Prostate gland (tissue), 2 donors: ENCODE data around the gene ADGRE1. TPM values are rescaled to one million over a fixed set of nuclear protein-coding genes. Genes with fewer than 3 reads are reported as not detected.

Experiments used
- DNase-seq: peaks from one replicate; pipeline ENCODE4 v3.0.0-alpha.2; 2019; ENCODE audit warnings: low spot score
- H3K27ac ChIP-seq, 2 donors: fragments of 200-600 bp; sonication (generic); 2 replicates each; pipeline ENCODE4 v1.5.1; 2017 to 2019
- H3K27me3 ChIP-seq: fragments of 200-600 bp; sonication (generic); replicated peaks from 2 replicates; pipeline ENCODE4 v1.5.1; 2019; ENCODE audit not compliant: insufficient read depth
- H3K36me3 ChIP-seq, 2 donors: fragments of 200-600 bp; sonication (generic); 1 replicate in 1 of 2; 2 replicates in 1 of 2; pipeline versions ENCODE4 v1.5.1 to v1.8.1; 2017 to 2019
- H3K4me1 ChIP-seq: fragments of 200-600 bp; sonication (generic); replicated peaks from 2 replicates; pipeline ENCODE4 v1.5.1; 2019
- H3K4me3 ChIP-seq, 2 donors: fragments of 200-600 bp; sonication (generic); 2 replicates each; pipeline ENCODE4 v1.5.1; 2017 to 2019
- H3K9me3 ChIP-seq: fragments of 200-600 bp; sonication (generic); 2 replicates; pipeline ENCODE4 v1.5.1; 2017
- CTCF ChIP-seq, 4 experiments: fragments of 200-600 bp in 2 of 4; fragments of 450-650 bp in 2 of 4; sonication (generic) in 2 of 4; IDR thresholded peaks; 1 replicate in 3 of 4; 2 replicates in 1 of 4; pipeline ENCODE4 v1.5.1; 2016 to 2019; ENCODE audit warnings: antibody characterized with exemption in 4 of 4, mild to moderate bottlenecking in 2 of 4, moderate library complexity in 2 of 4
- POLR2A ChIP-seq: fragments of 450-650 bp; IDR thresholded peaks from one replicate; pipeline ENCODE4 v1.6.1; 2016; ENCODE audit warnings: antibody characterized with exemption, mild to moderate bottlenecking
- POLR2AphosphoS5 ChIP-seq: sonication (generic); formaldehyde crosslinking; IDR thresholded peaks from one replicate; pipeline ENCODE4 v1.6.1; 2017; ENCODE audit warnings: antibody characterized with exemption
- WGBS: methylation state at CpG from one replicate; pipeline ENCODE4 v1.1.5; 2018; 5-methylcytosine and 5-hydroxymethylcytosine counted together
- intact Hi-C: fragments of 100-400 bp; cut with DNase I; formaldehyde crosslinking; loops from one replicate; pipeline ENCODE4 v1.14.2; 2022
- total RNA-seq, 2 donors: library from RNA; depleted of rRNA; stranded (reverse); fragments of >200 nt; gene quantifications; one replicate each; pipeline ENCODE4 v1.1.0, GENCODE V29; 2016

ADGRE1 gene
- total RNA-seq, 2 donors from 2014 or later, result 1.2 TPM; not detected in 1

- WGBS, result 43% methylated on average over 3 of the region's 3 CpGs
- intact Hi-C loops, result no loop called here
- H3K27me3 ChIP-seq, result no peaks in the 10 kb centered on the region
- no peak for DNase-seq
- no peaks in the 10 kb centered on the region for H3K9me3 ChIP-seq
- H3K27ac ChIP-seq, result no peak overlapping the region
- no peaks in the 10 kb centered on the region for H3K4me1 ChIP-seq
- no peak overlapping the region for H3K4me3 ChIP-seq
- no peaks in the 10 kb centered on the region for H3K36me3 ChIP-seq
- TF ChIP-seq POLR2A (no peak), POLR2AphosphoS5 (no peak), CTCF (IDR thresholded peaks at IDR 0.05) (no peak)
These were observed 24.1 kb downstream of the ADGRE1 start for GRCh38 chr19:6911523-6911922.

- TF ChIP-seq POLR2AphosphoS5, result no peak
- TF ChIP-seq CTCF (IDR thresholded peaks at IDR 0.05), result no peak
- no peak for TF ChIP-seq POLR2A
- intact Hi-C loops, result no loop called here
- H3K9me3 ChIP-seq, result no peaks in the 10 kb centered on the region
- no peaks in the 10 kb centered on the region for H3K36me3 ChIP-seq
- H3K4me3 ChIP-seq, result no peak overlapping the region
- H3K4me1 ChIP-seq, result no peaks in the 10 kb centered on the region
- H3K27me3 ChIP-seq, result no peaks in the 10 kb centered on the region
- no peak for DNase-seq
- WGBS, result 84% methylated on average over 2 of the region's 2 CpGs
- H3K27ac ChIP-seq, result no peak overlapping the region
These were observed 26.9 kb downstream of the ADGRE1 start for GRCh38 chr19:6914321-6914720.

GRCh38 chr19:6916952-6917351 is 29.6 kb downstream of the ADGRE1 start:
- no peak for DNase-seq
- no peaks in the 10 kb centered on the region for H3K4me1 ChIP-seq
- intact Hi-C loops, result no loop called here
- no peaks in the 10 kb centered on the region for H3K9me3 ChIP-seq
- TF ChIP-seq POLR2AphosphoS5 (no peak), POLR2A (no peak), CTCF (IDR thresholded peaks at IDR 0.05) (no peak)
- H3K4me3 ChIP-seq, result no peak overlapping the region
- no peak overlapping the region for H3K27ac ChIP-seq
- no peaks in the 10 kb centered on the region for H3K36me3 ChIP-seq
- 83% methylated on average over 3 of the region's 3 CpGs for WGBS
- H3K27me3 ChIP-seq, result no peaks in the 10 kb centered on the region

- no peaks in the 10 kb centered on the region for H3K27me3 ChIP-seq
- no peak for DNase-seq
- no peaks in the 10 kb centered on the region for H3K36me3 ChIP-seq
- no peaks in the 10 kb centered on the region for H3K4me1 ChIP-seq
- no peak overlapping the region for H3K4me3 ChIP-seq
- intact Hi-C loops, result no loop called here
- TF ChIP-seq POLR2A, result no peak
- TF ChIP-seq POLR2AphosphoS5, result no peak
- TF ChIP-seq CTCF (IDR thresholded peaks at IDR 0.05), result no peak
- no peaks in the 10 kb centered on the region for H3K9me3 ChIP-seq
- 80% methylated on average over 7 of the region's 7 CpGs for WGBS
- H3K27ac ChIP-seq, result no peak overlapping the region
These were observed 38.0 kb downstream of the ADGRE1 start for GRCh38 chr19:6925386-6925785.

GRCh38 chr19:6925801-6926751 is 38.7 kb downstream of the ADGRE1 start:
- intact Hi-C loops, result no loop called here
- Histone ChIP-seq H3K9me3 (no peaks in the 10 kb centered on the region), H3K27ac (no peak overlapping the region), H3K36me3 (no peaks in the 10 kb centered on the region), H3K27me3 (no peaks in the 10 kb centered on the region), H3K4me1 (no peaks in the 10 kb centered on the region), H3K4me3 (no peak overlapping the region)
- WGBS, result 68% methylated on average over 15 of the region's 15 CpGs
- no peak for TF ChIP-seq CTCF (IDR thresholded peaks at IDR 0.05)
- TF ChIP-seq POLR2A, result no peak
- TF ChIP-seq POLR2AphosphoS5, result no peak
- no peak for DNase-seq
